GM21367 (cell line): ENCODE results near the gene SERPINA1.
"Not testable (repeated sequence)": the region's sequence is repeated elsewhere in the genome, so short reads cannot be mapped to it uniquely, and the experiment has no call there.

ENCODE experiments used
- ATAC-seq: cut with Tn5 transposase; IDR thresholded peaks from one replicate; pipeline ENCODE4 v1.9.1; 2021; ENCODE audit not compliant: unreplicated experiment

The SERPINA1 gene

DNA sequence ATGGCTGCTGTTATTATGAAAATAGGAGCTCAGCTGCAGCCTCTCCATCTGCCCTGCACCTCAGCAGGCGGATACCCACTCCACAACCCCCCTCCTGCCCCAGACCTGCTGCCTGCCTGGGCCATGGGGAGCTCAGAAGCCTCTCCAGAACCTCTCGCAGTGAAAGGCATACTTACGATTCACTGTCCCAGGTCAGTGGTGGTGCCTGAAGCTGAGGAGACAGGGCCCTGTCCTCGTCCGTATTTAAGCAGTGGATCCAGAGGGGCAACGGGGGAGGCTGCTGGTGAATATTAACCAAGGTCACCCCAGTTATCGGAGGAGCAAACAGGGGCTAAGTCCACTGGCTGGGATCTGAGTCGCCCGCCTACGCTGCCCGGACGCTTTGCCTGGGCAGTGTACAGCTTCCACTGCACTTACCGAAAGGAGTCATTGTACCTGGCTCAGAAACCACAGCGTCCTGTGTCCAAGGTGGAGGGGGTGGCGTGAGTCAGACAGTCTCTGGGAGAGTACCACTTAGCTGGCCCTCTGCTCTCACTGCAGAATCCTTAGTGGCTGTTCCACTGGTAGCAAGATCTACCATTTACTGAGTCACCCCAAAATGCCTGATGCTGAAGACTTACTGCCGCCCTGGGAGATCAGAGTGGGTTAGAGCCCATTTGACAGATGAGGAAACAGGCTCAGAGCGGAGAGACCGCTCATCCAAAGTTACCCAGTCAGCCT is at the start of gene SERPINA1:
Gene SERPINA1 (minus strand): TSS at position 219 of the 720 bp plus-strand sequence. CDS start 5,365 bp downstream, outside the sequence.
- ATAC-seq, result no peak

DNA sequence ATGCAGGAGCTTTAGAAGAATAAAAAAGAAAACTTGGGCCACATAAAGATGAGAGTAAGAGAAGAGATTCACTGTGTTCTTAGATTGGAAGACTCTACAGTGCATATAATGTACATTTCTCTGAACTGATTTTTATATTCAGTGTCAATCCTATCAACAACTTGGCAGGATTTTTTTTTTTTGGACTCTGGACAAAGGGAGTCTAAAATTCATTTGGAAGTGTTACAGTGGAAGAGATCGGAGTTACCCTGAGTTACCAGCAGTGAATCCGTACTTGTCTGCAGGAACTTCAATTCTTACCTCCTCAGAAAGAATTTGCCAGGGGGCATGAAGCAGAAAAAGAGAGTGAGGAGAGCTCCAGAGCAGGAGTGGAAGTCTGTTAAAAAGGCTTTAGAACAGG is 40.2 kb upstream of the SERPINA1 start:
- no peak for ATAC-seq

DNA sequence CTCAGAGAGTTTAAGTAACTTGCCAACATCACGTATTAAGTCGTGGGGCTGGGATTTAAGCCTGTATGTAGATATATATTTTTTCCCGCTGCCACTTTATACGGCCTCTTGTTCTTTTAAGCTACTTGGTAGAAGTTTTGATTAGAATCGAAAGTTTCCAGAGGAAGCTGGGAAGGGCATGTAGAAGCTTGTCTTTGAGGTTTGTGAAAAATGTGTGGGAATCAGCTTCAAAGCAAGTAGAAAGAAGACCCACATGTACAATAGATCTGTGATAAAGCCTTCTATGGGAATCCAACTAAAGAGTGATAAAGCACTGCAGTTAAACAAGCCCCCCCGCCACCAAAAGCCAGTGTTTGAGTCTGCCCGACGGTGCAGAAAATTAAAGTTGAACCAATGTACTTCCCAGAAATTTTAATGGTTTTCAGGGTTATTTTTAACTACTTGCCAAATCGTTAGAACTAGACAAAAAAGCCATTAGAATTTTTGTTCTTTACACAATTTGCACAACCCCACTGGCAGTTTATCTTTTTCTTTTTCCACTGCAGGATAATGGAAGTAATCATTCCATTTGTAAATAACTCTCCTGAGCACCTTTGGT is 38.7 kb upstream of the SERPINA1 start:
- ATAC-seq, result no peak

DNA sequence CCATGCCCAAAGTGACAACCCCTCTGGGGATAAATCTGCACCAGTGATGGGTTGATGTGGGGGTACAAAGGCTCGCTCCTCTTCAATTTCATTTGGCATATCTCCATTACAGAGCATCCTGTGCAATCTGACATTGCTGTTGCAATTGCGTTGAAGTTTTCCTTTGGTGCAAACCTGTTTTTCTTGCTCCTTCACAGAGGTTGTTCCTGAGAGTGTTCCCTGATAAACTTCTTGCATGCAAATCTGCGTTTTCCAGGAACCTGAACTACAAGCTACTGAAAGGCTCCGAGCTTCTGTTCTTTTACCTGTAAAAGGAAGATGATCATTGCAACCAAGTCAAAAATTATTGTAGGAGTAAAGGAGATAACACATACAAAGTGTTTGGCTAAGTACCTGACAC is 38.1 kb upstream of the SERPINA1 start:
- no peak for ATAC-seq

DNA sequence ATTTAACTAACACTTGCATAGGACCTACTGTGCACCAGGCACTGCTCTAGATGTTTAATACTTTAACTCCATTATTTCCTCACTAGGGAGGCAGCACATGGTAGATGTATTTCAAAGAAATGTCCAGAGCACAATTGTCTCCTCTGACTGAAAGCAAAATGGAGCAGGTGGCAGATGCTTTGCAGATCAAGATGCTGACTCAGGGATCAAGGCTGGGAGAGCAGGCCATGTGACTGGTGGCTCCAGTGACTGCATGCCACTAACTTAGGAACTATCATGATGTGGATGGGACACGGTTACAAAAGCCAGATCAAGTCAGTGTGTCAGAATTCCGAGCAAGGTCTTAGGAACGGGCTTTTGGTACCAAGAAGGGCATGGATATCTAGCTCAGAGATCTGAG is 36.0 kb upstream of the SERPINA1 start:
- no peak for ATAC-seq

DNA sequence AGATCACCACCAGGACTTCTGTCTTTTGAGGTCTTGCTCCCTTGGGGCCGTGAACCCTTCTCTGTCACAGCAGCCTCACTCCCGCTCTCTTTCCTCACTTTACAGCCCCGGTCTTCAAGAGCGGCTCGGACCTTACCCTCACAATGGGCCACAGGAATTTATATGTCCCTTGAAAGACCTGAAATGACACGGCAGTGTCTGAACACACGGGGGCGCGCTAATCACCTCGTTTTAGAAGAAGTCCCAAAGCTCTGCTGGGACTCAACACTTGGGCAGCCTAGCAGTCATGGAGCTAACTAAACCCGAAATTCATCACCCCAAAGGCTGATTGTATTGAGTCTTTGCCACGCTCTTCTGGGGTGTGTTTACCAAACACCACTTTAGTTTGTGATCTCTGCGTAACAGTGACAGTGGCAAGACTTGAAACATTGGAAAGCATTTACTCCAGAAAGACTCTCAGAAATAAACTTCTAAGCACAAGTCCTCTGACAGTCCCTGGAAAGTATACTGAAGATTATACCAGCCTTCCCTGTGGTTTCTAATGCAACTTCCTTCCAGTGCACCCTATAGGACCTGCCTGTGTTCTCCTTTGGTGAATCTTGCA is 35.2 kb upstream of the SERPINA1 start:
- no peak for ATAC-seq

DNA sequence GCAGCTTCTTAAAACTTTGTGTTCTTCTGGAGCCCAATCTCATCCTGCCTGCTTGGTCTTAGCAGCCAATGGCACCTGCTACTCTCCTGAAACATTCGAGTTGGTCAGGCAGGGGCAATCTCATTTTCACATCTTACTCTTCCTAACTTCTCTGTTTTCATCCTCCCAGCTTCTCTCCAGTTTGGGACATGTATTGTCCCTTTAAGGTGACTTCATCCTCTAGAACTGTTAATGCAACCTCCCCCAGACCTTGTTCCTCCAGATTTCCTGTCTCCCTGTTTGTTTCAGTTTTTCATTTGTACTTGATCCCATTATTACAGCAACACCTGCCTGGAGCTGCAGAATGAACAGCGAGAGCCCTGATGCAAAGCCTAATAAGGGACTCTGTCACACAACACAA is 32.9 kb upstream of the SERPINA1 start:
- no peak for ATAC-seq

DNA sequence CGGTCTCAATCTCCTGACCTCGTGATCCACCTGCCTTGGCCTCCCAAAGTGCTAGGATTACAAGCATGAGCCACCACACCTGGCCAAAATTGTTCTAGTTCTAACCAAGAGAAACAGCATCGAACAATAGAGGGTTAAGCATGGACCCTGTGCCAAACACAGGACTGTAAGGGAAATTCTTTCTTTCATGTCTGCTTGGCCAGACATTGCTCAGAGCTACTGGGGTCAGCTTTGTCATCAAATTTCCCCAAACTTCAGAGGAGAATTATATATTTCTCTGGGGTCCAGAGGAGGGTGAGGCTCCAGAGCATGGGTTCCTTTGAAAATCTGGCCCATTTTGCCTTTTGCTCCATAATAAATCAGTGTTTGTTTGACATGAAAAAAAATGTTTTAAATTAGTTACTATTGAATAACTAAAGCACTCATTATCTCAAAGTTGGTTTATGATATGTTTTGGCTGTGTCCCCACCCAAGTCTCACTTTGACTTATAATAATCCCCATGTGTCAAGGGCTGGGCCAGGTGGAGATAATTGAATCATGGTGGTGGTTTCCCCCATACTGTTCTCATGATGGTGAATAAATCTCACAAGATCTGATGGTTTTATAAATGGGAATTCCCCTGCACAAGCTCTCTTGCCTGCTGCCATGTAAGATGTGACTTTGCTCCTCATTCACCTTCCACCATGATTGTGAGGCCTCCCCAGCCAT is 29.2 kb upstream of the SERPINA1 start:
- ATAC-seq, result not testable (repeated sequence)

DNA sequence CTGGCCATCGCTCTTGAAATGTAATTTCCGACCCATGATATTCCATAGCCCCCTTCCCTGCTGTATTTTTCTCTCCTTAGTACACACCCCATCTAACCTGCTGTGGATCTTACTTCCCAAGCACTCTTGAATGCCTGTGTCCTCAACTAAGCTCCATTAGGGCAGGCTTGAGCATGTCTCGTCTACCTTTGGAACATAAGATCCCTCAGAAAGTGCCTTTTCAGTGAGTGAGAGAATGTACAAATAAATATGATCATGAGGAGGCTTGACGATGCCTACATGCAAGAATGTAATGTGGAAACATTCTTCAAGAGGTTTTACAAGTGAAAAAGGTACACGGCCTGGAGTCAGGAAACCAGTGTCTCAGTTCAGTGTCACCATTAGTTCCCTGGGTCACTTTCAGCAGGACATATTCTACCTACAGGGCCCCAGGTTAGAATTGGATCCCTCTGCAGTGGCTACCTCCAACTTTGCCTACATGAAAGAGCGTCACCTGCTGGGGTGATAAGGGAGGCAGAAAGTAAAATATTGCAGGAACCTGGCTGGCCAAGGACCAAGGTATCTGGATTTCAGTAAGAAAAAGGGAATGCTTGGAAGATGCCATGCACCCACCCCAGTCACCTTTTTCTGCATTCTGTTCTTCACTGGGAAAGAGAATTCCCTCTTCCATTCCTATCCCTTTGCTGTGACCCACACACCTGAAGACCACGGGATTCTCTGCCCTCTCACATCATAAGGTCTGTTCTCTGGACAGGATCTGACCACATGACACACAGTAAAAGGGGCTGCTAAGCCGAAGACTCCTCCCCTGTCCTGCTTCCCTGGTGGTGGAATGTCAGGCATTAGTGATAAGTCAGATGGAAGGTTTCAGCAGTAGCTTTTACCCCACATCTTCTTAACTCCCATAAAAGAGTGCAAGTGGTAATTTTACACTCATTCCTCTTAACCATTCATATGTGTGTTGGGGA is 24.6 kb upstream of the SERPINA1 start:
- no peak for ATAC-seq

DNA sequence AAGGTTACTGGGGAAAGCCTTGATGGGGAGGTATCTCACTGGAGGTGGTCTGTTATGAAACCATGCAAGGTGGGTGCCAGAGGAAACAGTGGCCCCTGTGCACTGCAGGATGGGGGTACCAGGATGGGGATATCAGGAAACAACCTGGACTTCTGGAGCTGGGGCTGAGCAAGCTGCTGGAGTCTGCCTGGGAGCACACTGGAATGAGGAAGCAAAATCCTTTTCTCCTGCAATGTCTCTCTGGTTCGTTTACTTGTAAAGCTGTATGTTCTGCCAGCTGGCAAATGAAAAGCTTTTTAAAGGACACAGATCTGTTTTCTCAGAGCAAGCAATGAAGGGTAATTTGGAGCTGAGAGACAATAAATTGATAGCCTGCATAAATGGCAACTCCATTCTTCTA is 23.2 kb upstream of the SERPINA1 start:
- ATAC-seq, result no peak

DNA sequence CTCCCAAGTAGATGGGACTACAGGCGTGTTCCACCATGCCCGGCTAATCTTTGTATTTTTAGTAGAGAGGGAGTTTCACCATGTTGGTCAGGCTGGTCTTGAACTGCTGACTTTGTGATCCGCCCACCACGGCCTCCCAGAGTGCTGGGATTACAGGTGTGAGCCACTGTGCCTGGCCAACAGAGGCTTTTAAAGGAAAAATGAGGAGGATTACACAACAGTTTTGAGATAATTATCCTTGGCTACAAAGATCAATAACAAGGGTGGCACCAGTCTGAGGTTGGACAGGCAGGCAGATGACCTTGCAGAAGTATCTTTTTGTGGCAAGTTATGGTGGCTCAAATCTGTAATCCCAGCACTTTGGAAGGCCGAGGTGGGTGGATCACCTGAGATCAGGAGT is 21.0 kb upstream of the SERPINA1 start:
- not testable (repeated sequence) for ATAC-seq

DNA sequence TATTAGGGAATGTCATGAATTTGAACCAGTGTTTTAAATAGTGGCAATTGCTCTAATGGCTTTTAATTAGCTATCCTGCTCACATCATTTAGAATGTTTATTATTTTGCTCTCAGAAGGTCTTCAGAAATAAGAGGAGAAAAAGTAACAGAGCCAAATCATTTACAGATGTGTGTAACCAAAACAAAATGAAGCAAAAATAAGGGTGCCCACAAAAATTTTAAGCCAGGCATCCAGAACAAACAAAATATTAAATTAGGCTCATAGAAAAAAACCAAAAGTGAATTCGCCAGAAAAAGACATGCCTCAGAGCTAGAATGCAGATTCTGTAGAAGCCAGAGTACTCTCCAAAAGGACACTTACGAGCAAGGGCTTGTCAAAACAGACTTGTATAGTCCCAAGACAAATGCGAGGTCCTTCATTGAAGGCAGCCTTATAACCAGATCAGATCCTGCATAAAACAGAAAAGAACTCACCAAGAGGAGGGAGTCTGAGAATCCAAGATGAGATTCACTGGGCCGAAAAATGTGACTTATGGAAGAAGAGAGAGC is 20.2 kb upstream of the SERPINA1 start:
- ATAC-seq, result no peak

DNA sequence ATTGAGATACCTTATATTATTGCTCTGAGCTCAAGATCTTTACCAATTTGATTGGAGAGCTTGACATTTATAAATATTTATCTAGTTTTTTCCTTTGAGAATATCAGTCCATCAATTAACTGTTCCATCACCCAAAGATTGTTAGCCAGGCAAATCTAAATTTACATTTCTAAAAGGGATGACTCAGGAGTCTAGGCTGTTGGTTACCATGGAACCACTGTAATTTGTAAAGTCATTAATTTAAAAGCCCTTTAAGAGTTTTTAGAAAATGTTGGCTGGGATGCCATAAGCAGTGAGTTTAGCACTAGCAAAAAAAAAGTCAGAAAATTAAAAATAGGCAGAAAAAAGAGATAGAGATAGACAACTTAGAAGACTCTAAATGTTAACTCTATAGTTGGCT is 19.5 kb upstream of the SERPINA1 start:
- ATAC-seq, result no peak

DNA sequence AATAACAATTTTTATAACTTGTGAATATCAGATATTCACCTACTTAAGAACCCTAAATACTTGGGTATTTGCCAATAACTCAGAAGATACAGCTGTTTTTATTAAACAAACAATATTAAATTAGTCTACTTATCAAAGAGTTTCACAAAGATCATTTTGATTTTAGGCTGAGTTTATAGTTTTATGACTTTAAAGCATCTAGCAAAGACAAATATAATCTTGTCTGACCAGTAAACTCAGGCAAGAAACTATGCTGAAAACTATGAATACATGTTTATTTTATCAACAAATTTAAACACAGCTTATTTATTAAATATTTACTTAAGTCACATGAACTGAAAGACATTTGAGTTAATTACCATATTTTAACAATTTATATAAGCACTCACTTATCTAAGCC is 18.5 kb upstream of the SERPINA1 start:
- ATAC-seq, result no peak

DNA sequence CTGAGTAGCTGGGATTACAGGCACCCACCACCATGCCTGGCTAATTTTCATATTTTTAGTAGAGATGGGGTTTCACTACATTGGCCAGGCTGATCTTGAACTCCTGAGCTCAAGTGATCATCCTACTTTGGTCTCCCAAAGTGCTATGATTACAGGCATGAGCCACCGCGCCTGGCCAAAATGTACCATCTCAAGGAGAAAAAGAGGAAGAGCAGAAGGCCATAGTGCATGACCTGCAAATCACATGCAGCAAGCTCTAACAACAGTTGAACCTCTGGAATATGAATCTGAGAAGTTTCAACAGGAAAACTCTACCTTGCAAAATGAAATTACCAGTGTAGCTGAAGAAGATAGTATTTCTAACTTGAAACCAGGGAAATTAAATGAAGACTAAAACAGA is 17.1 kb upstream of the SERPINA1 start:
- ATAC-seq, result no peak

DNA sequence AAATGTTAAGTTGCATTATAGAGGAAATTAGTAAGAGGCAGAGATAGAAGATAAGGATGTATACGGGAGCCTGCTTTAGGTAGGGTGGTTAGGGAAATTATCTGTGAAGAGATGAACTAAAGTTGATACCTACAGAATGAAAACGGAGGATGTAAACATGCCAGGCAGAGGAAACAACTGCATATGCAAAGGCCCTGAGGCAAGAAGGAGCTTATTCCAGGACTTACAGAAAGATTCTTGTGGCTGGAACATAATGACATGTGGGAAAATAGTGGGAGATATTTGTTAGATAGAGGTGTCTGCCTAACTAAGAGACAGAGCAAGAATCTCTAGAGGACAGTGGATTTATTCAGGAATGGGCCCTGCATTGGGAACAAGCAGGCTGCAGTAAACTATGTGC is 16.2 kb upstream of the SERPINA1 start:
- no peak for ATAC-seq

DNA sequence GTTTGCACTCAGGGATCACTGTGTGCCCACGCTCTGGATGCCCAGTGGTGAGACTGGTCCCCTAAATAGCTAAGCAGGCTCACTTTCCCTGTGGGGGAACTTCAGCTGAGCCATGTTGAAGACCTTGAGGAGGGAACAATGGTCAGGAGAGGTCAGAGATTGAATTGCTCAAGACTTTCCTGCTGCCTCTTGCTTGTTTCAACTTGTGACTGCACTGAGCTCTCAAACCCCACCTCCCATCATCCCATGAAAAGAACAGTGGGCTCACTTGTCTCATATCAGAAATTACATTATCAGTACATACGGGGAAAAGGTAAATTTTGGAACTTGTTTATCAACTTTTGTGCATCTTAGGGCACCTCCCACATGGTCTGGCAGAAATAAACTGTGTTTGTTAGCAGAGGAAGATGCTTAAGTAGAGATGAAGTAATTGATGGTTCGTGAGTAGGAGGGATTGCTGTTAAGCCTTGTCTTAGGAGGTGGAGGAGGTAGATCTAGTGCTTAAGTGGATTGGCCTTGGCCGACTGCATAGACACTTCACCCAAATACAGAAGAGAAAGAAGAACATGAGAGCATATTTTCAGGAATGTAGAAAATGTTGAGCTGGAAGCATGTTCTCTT is 15.0 kb upstream of the SERPINA1 start:
- no peak for ATAC-seq

DNA sequence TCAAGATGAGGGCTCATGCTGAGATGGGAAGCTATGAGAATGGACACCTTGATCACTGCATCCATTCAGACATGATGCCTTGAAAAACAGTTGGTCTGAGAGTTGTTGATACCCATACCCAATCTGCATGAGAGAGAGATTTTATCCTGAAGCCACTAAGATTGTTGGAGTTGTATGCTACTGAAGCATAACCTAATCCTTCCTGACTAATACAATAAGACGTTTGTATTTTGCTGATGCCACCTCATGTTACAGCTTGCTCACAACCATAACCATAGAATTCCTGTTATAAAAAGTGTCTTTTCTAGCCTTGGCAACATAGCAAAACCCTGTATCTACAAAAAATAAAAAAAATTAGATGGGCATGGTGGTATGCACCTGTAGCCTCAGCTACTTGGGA is 12.7 kb upstream of the SERPINA1 start:
- no peak for ATAC-seq

DNA sequence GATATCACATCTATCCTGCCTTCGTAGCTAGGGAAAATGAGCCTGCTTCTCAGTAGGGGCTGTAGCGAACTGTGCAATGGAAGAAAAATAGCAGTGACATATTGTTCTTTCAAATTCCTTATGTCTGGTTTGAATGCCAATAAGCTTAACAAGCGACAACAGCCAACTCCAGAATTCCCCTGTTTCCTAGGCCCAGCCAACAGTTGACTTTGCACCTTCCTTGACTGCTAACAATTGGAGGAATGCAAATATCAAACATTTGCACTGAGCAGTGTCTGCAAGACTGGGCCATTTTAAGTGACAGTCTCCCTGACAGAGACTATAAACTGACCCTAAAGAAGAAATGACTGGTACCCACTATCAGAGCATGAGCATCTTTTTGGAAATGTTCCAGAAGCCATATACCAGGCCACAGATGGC is 12.0 kb upstream of the SERPINA1 start:
- ATAC-seq, result no peak

DNA sequence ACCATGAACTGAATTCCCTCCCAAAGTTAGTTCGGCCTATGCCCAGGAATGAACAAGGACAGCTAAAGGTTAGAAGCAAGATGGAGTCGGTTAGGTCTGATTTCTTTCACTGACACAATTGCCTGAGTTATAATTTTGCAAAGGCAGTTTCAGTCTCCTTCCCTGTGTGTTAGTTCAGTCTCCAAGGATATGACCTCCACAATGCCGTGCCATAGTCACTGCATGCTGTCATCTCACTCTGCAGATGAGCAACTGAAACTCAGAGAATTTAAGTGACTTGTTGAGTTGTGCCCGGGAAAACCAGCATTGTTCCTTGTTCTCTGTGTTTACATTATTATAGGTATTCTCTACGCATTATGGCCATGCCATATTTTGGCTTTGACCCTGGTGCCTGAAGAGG is 10.1 kb upstream of the SERPINA1 start:
- no peak for ATAC-seq
